NCI-H2081 treated with DMSO at 0.1 percent for 48 hours (cell line): ENCODE results near the gene SPTY2D1.
"Not testable (repeated sequence)": the region's sequence is repeated elsewhere in the genome, so short reads cannot be mapped to it uniquely, and the experiment has no call there.

ENCODE experiments used
- DNase-seq: peaks from one replicate; lab custom pipeline; 2025; lab: John Stamatoyannopoulos, UW

The SPTY2D1 gene

DNA sequence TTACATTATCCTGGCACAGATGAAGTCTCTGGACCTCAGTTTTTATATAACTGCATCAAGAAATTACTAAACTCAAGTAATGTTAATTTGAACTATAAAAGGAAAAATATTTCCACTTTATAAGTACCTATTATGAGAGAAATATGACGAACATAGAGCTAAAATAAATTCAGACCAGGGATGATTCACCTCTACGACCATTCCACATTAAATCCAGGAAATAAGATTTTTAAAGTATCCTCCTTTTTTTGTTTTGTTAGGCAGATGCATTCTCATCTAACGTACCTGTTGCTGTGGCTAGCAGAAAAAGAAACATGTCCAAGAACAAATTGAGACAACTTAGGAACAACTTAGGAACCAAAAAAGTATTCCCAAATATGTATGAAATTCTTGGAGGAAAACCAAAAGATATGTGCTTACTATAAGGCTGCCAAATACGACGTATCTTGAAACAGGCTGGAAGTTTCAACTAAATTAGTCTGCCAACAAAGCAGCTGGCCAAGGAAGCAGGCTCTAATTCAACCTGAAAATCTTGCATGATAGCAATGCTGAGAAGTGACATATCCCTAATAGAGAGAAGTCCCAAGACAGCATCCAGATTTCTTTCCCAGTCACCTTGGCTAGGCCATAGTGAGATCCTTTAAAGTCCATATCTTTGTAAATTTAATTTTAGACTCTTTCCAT lies 15.7 kb downstream of the SPTY2D1 start:
- no peak for DNase-seq

DNA sequence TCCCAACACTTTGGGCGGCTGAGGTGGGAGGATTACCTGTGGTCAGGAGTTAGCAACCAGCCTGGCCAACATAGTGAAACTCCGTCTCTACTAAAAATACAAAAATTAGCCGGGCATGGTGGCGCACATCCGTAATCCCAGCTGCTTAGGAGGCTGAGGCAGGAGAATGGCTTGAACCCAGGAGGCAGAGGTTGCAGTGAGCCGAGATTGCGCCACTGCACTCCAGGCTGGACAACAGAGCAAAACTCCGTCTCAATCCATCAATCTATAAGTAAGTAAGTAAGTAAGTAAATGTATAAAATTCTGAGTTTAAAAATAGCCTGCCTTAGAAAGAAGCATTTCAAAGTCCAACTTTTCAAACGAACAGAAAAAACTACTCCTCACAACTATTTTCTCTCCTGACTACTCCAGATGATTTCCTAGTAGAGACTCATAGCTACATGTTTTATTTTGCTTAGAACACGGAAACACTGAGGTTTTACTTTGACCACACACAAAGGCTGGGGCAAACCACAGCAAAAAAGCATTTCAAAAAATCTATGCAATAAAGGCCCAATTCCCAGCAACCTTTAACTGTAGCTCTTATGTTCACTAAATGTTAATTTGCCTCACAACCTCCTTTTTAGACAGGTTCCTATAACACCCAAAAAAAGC lies 16.3 kb downstream of the SPTY2D1 start:
- no peak for DNase-seq

DNA sequence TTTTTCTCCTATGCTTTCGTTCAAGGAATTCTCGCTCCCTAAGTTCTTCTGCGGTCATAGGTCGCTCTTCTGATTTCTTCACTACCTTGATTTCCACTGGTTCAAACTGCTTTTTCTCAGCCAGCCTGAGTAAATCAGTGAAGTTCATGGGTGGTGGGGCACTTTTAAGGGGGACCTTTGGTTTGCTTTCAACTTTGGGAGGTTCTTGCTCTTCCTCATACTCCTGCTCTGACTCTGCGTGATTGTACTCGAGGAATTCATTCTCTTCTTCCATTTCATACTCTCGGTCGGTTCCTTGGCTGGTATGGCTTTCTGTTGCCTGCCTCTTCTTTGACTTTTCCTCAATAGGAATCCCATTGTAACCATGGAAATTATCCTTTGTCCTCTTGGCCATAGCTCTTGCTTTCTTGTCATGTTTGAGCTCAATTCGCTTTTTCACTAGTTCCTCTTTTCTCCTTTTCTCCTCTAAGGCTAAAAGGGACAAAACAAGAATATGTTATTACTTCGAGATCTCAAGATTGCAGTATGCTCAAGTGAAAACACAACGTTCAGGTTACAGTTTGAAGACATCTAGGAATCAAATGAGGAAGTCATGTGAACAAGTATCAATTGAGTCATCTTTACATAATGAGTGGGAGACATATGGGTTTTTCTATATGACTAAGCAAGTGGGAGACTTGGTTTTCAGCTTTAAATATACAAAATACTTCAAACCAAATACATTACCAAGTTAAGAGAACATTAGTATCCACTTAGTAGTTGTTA lies 18.3 kb downstream of the SPTY2D1 start:
- no peak for DNase-seq

DNA sequence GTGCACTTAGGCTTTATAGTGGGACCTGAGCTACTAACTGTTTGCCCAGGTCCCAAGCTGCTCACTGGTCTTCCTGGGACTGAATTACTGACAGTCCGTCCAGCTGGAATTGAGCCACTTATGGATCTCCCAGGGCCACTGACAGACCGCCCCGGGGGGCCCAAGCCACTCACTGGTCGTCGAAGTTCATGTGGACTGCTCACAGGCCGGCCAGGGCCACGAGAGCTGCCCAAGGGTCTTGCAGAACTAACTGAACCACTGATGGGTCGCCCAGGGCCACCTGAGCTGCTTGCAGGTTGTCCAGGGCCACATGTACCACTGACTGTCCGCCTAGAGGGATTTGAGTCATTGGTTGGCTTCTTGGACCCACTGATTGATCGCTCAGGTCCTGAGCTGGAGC lies 19.5 kb downstream of the SPTY2D1 start:
- DNase-seq, result no peak

DNA sequence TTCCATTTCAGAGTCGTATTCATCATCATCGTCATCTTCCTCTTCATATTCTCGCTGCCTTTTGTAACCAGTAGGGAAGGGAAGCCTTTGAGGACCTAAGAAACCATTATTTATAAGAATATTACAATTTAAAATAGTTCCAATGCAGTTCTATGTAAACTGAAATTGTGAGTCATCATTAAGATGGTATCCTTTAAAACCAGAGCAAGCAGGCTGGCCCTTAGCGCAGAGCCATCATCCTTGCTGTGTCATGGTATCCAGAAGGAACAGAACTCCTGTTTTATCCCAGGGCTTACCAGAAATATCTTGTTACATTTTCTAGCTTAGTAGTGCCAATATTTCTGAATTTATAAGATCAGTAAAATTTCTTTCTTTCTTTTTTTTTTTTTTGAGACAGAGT lies 21.7 kb downstream of the SPTY2D1 start:
- no peak for DNase-seq

DNA sequence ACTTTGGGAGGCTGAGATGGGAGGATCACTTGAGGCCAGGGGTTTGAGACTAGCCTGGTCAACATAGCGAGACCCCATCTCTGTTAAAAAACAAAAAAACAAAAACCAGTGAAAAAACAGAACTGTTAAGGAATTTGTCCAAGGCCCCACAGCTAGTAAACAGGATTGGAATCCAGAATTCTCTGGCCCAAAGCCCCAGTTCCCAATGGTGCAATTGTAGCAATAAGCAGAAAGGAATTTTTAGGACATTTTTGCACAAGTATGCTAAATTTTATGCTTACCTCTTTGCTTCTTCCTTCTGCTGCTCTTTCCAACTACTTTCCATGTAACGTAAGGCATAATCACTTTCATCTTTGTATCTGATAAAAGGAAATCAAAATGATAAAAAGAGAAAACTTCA lies 22.9 kb downstream of the SPTY2D1 start:
- no peak for DNase-seq

DNA sequence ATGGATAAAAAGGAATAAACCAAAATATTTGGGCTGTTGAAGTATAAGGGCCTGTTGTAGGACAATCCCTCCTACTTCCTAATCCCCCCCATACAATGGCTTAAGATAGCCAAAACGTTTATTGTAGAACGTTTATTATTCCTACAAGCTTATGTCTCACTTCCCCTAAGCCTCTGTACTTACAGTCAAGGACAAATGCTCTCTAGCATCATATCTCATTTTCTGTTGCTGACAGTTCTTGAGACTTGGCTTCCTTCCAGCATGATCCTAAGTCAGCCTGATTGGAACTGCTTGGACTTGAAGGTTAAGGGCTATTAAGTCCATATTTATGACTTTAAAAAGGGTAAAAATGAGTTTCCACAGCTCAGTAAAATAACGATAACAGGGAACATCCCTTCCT lies 25.8 kb downstream of the SPTY2D1 start:
- no peak for DNase-seq

DNA sequence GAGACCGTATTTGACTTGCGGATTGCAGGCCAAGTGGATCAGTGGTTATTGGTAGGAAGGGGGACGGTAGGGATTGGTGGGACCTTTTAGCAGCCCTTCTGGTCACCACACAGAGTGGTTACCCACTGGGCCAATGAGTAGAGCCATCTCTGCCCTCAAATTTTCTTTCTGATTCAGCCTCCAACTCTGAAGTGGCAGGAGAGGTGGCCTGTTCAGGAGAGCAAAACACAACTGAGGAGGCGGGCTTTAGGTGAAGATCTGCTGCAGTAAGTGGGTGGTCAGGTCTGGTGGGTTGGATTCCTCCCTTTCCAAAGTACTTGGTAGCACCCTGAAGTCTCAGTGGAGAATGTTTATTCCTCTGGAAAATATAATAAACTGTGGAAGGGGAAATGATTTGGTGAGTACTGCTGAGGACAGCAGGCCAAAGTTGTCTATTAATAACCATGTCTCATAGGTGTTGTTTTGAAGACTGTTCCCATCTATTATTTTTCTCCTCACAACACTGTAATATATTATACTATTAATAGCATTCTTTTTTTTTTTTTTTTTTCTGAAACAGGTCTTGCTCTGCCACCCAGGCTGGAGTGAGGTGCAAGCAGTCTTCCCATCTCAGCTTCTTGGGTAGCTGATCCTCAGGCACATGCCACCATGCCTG lies 33.1 kb downstream of the SPTY2D1 start:
- DNase-seq, result no peak

DNA sequence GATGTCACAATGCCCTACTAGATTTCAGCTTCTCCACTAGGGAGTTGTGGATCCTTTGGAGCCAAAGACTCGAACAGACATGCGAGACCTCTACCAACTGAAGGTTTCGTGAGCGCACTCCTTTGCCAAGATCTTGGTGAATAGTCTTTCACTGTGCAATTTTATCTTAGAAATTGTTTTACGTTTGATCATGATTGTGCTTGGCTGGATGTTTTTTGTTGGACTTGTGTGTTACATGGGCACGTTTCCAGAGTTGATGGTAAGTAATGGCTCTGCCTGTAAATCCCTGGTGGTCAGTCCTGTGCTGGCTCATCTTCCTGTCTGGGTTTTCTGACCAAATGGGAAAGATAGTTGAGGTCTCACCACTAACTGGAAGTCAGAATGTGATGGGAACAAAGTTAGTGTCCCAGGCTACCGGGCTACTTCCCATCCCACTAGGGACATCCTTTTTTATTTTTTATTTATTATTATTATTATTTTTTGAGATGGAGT lies 34.4 kb downstream of the SPTY2D1 start, which contains the start of gene MISFA:
Gene MISFA, plus strand, starts transcription at position 51 of the 492 bp plus-strand sequence. Its CDS starts 140 bp downstream, at position 191.
- no peak for DNase-seq

DNA sequence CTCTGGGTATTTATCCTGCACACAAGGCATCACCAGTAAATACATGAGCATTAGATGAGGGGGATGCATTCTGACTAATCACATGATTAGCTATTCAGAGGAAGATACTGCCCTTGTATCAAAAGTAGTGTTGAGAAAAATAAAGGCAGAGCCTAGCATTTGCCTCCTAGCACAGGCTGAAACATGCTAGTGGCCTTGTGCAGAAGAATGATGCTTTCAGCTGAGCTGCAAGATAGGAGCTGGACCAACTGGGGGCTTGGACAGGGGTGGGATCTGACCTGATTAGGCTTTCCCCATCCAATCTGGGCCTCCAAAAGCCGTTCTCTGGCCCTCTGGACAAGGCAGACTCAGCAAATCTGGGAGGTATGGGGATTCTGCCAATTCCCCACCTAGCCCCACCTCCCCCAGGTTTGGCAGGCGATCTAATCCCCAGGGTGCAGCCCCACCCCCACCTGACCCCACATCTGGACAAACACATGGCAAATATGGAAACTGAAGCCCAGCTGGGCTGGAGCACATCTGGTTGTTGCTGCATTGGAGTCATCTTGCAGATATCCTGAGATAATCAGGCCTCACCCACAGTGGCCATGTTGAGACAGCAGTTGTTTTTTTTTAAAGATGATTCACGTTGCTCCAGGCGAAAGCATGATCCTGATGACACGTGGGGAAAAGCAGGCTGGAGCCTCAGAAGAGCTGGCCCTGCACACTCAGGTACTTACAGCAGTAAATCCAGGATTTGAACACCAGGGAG lies 39.0 kb downstream of the SPTY2D1 start:
- DNase-seq, result no peak

DNA sequence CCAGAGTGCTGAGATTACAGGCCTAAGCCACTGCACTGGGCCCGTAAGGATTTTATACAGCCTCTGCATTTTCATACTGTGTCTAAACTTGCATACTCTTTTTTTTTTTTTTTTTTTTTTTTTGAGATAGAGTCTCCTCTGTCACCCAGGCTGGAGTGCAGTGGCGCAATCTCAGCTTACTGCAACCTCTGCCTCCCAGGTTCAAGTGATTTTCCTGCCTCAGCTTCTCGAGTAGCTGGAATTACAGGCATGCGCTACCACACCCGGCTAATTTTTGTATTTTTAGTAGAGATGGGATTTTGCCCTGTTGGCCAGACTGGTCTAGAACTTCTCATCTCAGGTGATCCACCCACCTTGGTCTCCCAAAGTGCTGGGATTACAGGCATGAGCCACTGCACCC lies 40.1 kb downstream of the SPTY2D1 start:
- not testable (repeated sequence) for DNase-seq

DNA sequence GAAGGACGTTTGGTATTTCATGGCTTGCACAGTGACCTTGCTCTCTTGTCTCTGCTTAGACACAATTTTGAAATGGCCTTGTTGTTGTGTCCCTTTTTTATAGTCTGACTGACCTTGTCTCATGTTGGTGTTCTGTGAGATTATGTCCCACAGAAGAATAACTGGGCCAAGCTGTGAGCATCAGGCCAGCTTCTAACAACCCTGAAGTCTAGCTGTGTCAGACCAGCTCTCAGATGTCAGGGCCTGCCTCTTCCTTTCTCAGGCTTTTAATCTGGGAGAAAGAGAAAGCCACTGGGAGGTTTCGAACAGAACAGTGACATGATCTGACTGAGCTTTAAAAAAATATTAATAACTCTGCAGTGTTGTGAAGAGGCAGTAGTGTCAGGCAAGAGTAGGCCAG lies 43.6 kb downstream of the SPTY2D1 start:
- no peak for DNase-seq

DNA sequence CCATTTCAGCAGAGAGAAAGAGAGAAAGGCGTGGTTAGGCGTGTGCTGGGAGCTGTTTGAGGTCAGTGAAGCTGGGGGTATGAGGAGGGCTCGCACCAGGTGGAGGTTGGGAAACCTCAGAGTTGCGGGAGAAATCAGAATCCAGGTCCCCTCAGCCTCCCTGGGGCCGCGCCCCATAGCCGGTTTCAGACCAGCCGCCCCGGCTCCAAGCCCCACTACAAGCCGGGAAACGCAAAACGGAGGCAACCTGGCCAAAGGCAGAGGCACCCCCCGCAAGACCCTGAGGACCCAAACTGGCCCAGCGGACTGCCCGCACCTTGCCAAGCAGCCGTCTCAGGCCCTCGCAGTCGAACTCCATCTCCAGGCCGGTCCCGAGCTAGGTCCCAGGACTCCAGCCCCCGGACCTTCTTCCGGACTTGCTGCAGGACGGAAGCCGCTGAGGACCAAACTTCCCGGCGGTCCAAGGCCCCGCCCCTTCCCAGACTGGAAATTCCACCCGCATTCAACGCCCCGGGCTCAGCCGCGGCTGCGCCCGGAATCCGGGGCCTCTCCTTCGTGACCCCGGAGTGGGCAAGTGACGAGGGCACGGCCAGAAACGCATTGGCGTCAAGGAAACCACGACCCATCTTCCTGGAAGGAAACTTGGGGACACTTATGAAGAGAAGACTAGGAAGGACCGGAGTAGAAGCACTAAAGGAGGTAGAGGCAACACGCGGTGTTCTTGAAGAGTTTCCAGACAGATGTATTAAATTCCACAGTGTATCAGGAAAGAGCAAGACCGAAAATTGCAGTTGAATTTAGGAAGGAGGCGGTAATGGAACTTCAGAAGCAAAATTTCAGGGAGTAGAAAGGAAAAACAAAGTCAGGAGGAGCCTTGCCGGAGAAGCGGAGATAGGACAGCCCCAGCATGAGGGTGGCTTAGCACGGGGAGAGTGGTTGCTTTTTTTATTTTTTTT lies 45.6 kb downstream of the SPTY2D1 start, which contains the start of gene UEVLD:
Gene UEVLD, minus strand, starts transcription at position 438 of the 956 bp plus-strand sequence. Its CDS starts 80 bp downstream, at position 358.
- DNase-seq, result no peak

DNA sequence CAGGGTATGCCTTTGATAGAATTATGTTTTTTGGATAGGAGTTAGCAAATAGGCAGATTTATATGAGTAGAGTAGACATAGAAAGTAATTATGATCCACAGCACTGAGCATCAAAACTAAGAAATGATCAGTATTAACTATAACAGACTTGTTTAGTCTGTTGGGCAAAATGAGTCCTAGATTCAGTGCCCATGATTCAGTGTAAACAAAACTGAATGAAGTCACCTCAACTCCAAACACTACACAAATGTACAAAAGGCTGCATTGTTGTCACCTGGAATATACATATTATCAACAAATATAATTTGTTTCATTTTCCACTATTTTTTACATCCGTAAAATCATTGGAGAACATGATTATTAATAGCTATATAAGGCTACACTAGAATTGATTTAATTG lies 52.3 kb downstream of the SPTY2D1 start:
- no peak for DNase-seq

DNA sequence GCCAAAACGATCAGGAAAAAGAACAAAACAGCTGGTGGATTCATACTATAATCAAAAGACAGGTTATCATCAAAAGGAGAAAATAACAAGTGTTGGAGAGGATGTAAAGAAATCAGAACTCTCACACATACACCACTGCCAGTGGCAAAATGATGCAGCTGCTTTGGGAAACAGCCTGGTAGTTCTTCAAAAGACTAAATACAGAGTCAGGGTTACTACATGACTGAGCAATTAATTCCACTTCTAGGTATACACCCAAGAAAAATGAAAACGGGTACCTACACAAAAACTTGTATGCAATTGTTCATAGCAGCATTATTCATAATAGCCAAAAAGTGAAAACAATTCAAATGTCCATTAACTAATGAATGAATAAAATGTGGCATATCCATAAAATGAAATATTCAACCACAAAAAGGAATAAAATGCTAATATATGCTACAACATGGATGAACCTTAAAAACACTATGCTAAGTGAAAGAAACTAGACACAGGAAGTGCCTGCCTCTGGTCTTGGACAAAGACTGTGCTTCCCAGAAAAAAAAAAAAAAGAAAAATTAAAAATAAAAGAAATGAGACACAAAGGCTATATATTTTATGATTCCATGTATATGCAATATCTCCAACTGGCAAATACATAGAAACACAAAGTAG lies 53.9 kb downstream of the SPTY2D1 start:
- no peak for DNase-seq

DNA sequence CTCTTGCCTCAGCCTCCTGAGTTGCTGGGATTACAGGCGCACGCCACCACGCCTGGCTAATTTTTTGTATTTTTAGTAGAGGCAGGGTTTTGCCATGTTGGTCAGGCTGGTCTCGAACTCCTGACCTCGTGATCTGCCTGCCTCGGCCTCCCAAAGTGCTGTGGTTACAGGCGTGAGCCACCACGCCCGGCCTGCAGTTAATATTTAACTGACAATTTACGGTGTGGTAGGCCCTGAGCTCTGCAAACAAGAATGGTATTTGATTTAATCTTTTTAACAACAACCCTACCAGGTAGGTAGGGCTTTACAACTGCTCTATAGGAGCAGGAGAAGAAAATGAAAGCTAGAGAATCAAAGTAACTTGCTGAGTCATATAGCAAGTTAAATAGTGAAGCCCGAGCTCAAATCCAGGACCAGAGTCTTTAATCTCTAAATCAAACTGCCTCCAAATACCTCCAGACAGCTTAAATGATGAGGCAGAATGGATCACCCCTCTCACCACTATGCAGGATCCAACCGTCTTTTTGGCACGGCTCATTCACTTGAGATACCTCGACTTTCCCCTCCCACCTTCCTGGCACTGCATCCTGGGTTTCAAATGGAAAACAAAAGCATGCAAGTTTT lies 55.1 kb downstream of the SPTY2D1 start:
- no peak for DNase-seq

DNA sequence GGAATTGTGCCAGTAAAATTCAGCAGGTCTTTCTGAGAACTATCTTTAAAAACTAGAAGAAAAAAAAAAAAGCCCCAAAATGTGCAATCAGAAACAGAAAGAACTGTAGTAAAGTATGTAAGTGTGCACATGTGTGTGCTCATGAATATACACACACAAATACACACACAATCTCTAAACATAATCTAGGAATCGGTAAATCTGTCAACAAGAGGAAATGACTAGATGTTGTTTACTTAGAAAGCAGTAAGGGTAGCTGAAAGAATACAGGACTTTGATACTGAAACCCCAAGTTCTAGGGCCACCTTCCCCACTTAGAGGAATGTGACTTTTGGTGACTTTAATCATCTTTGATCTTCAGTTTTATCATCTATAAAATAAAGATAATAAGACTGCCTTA lies 58.8 kb downstream of the SPTY2D1 start:
- DNase-seq, result no peak

DNA sequence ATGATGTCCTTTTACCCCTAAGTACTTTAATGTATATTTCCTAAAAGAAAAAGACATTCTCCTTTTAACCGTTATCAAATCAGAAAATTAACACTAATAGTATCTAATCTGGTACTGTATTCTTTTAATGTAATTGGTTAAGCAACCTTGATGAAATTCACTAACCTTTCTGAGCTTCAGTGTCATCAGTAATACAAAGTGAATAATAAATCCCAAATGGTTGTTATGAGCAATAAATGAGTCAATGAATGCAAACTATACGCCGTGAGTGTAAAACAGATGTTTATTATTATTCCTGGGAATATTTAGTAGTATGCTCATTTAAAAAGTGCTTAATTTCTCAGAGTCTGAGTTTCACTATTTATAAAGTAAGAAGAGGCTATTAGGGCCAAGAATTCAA lies 67.1 kb downstream of the SPTY2D1 start:
- DNase-seq, result no peak

DNA sequence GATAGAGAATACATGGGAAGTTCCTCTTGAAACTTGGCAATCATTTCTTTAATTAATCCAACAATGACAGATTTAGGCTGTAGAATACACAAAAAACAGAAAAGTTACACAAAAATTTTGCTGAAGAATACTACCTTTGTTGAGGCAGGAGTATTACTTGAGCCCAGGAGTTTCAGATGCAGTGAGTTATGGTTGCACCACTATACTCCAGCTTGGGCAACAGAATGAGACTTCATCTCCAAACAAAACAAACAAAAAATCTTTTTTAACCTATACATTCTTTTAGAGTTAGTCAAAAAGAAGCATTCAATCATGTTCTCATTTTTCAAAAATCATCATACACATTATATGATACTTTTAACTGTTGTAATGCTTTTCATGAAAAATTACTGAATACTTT lies 67.7 kb downstream of the SPTY2D1 start:
- no peak for DNase-seq
